NCI-H748 treated with DMSO at 0.1 percent for 48 hours (cell line): ENCODE measurements around the gene CNTRL.
"Not testable (repeated sequence)": the region's sequence is repeated elsewhere in the genome, so short reads cannot be mapped to it uniquely, and the experiment has no call there.

ENCODE experiments used
- DNase-seq: peaks from one replicate; lab custom pipeline; 2025; lab: John Stamatoyannopoulos, UW

The CNTRL gene

DNA sequence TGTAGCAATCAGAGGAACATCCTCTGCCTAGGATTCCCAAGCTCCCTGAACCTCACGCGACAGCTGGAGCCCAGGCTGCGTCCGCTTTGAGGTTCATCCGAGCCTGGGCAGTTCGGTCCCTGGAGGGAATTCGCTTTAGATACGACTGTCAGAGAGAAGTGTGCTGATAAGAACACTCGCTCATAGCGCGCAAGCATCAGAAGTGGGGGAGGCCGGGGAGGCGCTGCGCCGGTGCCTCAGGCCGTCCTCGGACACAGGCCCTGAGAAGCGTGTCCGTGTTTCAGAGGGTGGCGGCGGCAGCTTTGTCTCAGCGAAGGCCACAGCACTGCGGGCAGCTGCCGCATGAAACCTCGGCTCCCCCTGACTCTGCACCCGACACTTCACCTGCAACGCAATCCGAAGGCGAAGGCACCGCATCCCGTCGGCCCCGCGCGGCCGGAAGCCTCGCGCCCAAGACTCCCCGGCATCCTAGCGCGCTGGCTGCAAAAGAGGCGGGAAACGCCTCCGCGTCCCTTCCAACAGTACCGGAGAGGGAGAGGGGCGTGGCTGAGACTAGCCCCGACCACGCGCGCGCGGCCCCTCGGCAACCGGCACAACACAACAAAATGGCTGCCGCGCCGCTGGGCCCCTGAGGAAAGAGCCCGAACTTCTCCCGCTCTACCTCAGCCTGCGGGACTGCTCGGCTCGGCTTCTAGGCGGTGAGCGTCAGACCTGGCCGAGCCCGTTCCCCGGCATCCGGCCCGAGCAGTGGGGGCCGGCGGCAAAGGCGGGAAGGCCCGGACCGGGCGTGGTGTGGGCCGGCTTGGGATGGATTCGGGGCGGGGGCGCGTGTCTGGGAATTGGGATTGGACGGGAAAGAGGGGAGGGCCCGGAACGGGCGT is at the start of gene CNTRL:
Gene CNTRL, plus strand, starts transcription at position 586 of the 881 bp plus-strand sequence. CDS start 13,372 bp downstream, outside the sequence.
- DNase-seq: peak; percentile 91

DNA sequence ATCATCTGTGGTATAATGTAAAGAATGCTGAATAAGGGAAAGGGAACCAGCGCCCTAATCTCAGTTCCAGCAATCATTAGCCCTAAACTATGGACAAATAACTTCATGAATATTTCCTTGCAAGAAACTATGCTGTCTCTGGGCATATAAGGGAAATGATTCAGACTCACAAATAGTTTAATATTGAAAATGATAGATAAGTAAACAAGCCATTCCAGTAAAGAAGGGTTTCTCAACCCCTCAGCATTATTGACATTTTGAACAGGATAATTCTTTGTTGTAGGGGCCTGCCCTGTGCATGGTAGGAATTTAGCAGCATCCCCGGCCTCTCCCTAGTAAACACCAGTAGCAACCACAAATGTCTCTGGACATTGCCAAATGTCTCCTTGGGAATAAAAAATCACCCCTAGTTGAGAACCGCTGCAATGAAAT is 48.5 kb upstream of the CNTRL start:
- DNase-seq: no peak

DNA sequence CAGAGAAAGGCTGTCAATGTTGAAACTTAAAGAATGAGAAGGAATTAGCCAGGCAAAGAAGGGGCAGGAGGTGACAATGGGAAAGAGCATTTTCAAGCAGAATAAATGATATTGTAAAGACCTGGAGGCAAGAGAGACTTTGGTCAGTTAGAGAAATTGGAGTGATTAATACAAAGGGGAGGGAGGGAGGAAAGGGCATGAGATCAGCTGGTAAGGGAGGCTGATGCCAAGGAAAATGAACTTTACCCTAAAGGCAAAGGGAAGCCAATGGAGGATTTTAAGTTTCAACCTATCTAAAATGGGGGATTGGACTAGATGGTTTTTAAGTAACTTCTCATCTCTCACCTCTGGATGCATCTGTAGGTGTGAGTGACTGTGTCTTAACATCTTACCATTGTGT is 48.0 kb upstream of the CNTRL start:
- no peak for DNase-seq

- DNase-seq: not testable (repeated sequence)
Observed at GRCh38 chr9:121028285-121028684, 46.5 kb upstream of the CNTRL start.

DNA sequence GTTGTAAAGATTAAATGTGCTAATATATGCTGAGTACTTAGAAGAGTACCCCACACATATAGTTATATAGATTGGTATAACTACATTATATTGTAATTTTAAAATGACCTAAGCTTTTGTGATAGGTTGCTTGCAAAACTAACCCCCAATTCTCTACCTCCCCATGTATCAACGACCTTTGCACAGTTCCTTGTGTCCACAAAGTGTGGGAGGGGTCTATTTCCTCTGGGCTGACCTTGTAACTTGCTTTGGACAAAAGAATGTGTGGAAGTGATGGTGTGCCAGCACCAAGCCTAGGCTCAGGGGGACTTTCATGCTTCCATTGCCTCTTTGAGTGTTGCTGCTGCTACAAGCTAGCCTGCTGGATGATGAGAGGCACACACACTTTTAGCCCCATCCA is 45.3 kb upstream of the CNTRL start:
- no peak for DNase-seq

- no peak for DNase-seq
Observed at GRCh38 chr9:121034529-121034928, 40.2 kb upstream of the CNTRL start.

DNA sequence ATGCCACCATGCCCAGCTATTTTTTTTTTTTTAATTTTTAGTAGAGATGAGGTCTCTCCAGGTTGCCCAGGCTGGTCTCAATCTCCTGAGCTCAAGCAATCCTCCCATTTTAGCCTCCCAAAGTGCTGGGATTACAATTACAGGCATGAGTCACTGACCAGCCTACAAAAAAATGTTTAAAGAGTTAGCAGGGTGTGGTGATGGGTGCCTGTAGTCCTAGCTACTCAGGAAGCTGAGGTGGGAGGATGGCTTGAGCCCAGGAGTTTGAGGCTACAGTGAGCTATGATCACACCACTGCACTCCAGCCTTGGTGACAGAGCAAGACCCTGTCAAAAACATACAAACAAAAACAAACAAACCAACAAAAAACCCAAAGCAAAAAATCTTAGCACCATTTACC is 39.0 kb upstream of the CNTRL start:
- not testable (repeated sequence) for DNase-seq

DNA sequence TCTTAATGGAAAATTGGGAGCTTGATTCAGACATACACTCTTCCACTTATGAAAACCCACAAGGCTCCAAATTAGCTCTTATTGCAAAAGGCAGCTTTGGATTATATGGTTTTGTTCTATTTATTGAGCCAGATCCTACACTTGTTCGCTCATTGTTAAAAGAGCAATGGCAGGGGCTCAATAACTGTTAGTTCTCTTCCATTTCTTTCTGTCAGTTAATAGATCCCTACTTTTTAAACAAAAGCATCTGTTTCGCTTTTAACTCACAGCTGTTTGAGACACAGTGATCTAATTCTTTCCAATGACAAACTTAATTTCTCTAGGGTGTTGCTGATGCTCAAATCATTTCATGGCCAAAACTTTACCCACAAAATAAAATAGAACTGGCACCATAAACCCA is 36.4 kb upstream of the CNTRL start:
- DNase-seq: no peak

GRCh38 chr9:121038804-121039203 is 36.0 kb upstream of the CNTRL start:
- DNase-seq: no peak

DNA sequence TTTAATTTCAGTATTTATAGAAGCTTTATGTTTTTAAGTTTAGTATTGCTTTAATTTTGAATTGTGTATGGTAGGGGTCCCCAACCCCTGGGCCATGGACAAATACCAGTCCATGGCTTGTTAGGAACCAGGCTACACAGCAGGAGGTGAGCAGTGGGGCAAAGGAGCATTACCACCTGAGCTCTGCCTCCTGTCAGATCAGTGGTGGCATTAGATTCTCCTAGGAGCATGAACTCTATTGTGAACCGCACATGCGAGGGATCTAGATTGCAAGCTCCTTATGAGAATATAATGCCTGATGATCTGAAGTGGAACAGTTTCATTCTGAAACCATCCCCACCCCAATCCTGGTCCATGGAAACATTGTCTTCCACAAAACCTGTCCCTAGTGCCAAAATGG is 26.6 kb upstream of the CNTRL start:
- DNase-seq: no peak

DNA sequence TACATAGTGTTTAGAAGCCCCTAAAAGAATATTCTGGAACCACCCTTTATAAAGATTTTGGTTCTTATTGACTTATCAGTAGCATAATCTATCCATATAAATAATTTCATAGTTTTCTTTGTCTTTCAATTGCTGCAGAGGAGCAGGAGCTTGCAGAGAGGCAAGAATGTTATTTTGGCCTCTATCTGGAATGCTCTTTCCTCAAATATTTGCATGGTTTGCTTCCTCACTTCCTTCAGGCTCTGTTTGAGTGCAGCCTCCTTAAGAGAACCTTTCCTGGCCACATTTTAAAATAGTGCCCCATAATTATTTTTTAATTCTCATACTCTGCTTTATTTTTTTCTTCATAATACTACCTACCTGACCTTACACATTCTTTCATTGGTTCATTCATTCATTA is 26.1 kb upstream of the CNTRL start:
- DNase-seq: no peak

- no peak for DNase-seq
Observed at GRCh38 chr9:121050128-121050988, 24.4 kb upstream of the CNTRL start, which contains the start of gene C5. C5 (minus strand) TSS chr9:121050275; CDS start chr9:121050246, 29 bp downstream.

DNA sequence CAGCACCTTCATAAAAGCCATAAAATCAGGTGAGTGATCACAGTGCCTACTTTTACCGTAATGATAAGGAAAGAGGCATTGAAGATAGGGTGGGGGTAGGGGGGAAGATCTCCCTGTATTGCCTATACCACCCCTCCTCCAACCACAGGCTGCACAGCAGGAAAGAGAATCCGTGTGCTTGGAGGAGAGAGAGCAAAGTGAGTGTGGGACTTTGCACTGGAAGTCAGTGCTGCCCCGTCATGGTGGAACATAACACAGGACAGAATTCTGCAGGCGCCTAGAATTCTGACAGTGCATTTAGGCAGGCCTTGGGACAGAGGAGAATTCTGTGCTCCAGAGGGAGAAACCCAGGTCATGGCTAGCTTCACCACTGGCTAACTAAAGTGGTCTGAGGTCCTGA is 21.2 kb upstream of the CNTRL start:
- no peak for DNase-seq

- no peak for DNase-seq
Observed at GRCh38 chr9:121055642-121056143, 19.1 kb upstream of the CNTRL start.

DNA sequence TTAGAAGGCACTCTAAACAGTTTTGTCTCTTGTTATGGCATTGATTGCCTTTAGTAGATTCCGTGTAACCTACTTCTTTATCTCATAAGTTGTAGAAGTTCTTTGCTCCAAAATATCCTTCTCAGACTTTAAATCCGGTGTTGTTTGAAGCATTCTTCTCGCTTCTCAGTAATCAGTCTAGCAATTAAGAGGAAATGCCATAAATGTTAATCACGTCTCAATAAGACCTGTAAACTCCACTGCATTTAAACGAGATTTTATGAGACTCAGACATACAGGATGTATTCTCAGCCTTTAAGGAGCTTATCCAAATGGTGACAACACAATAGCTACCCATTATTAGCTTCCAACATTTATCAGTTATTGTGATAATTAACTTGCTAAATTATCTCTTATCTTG is 16.9 kb upstream of the CNTRL start:
- DNase-seq: no peak

DNA sequence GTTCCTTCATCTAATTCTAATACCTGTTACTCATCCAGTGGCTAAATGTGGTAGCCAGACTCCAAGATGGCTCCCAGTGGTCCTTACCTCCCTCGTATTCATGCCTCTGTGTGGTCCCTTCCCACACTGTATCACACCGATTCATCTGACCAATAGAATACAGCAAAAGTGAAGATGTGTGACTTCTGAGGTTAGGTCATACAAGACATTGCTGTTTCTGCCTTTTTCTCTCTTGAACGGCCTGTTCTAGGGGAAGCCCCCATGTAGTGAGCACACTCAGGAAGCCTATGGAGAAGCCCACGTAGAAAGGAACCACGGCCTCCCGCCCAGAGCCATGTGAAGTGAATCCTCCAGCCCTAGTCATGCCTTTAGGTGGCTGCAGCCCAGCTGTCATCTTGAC is 15.2 kb upstream of the CNTRL start:
- no peak for DNase-seq

DNA sequence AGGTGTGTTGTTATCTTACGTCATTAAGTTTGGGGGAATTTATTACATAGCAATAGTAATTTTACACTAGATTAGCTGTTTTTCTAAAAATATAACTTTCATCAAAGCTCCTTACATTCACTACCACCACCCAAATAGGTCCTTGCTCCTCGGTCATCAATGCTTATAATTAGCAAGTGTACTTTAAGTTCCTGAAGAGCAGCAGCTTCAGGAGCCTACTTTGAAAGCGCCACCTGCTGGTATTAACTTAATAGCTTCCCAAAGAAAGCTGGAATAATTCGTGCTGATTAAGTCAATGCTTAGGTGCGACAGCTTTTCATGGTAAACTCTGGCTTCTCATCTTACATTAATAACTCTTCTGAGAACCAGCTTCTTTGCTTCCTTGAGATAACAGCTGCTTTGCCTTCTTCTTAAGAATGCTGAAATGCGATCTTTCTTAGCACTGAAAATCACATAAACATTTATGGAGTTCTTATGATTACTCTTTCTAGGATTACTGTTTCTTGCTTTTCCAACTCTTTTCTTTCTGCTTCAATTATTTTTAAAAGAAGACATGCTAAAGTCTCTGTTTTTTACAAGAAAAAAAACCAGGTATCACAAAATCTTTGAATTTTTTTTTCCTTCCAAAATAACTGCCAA is 14.6 kb upstream of the CNTRL start:
- DNase-seq: peak; percentile 34

DNA sequence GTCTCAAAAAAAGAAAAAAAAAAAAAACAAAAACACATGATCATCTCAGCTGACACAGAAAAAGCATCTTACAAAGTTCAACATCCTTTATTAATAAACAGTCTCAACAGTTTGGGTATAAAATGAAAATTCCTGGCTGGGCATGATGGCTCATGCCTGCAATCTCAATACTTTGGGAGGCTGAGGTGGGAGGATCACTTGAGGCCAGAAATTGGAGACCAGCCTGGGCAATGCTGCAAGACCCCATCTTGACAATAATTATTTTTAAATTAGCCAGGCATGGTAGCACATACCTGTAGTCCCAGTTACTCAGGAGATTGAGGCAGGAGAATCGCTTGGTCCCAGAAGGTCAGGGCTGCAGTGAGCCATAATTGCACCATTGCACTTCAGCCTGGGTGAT is 7.9 kb upstream of the CNTRL start:
- no peak for DNase-seq

- DNase-seq: no peak
Observed at GRCh38 chr9:121067640-121068039, 7.1 kb upstream of the CNTRL start.

GRCh38 chr9:121069396-121069795 is 5.4 kb upstream of the CNTRL start:
- DNase-seq: no peak

DNA sequence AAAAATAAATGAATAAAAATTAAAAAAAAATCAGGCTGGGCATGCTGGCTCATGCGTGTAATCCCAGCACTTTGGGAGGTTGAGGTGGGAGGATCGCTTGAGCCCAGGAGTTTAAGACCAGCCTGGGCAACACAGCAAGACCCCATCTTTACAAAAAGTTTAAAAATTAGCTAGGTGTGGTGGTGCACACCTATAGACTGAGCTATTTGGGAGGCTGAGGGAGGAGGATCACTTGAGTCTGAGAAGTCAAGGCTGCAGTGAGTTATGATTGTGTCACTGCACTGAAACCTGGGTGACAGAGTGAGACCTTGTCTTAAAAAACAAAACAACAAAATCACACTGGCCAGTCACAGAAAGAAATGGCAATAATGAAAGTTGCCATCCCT is 3.4 kb upstream of the CNTRL start:
- DNase-seq: no peak

DNA sequence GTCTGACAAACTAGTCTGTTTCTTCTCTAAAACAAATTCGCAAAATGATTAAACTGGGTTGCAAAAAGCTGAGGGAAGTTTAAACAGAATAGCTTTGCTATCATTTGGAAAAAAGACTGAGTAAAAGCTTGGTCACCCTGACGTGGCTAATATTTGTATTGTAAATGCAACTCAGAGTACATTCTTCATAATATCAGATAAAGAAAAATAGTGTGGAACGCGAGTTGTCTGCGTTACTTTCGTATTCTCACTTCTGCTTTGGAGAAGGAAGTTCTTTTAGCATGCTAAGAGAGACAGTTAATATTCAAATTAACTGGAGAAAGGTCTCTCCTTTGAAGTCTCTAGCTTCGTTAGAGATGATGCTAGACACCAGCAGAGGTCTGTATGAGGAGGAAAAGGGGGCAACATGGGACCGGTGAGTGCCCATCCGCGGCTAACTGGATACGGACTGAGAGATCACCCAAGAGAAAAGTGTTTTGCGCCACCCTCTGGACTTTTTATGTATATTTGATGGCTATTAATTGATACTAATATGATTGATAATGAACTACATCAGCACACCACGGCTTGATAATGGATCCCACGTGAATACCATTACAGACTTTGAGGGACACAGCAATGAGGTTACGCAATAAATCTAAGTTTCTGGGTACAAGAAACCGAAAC is 2.9 kb upstream of the CNTRL start:
- no peak for DNase-seq
